Activated T-cell treated with anti-CD3 and anti-CD28 coated beads, Interleukin-2, amount 50 U/mL, for 72 hours (primary cell): ENCODE data around the gene TOR4A. TPM values are rescaled to one million over a fixed set of nuclear protein-coding genes. Genes with fewer than 3 reads are reported as not detected.

Experiments
- ATAC-seq, 2 donors: fragments of 150-1000 bp; cut with Tn5 transposase; replicated peaks in 1 of 2; 2 replicates each; pipeline ENCODE4 v1.10.0; 2021; ENCODE audit warnings: moderate library complexity in 2 of 2, mild to moderate bottlenecking in 1 of 2
- DNase-seq, 2 donors: peaks; one replicate each; pipeline ENCODE4 v3.0.0; 2021 to 2022; ENCODE audit warnings: mixed read lengths in 1 of 2
- H3K27ac Mint-ChIP-seq: one replicate; pipeline ENCODE4 v1.8.0; 2022; ENCODE audit warnings: mild to moderate bottlenecking, moderate library complexity, mixed read lengths
- H3K27me3 Mint-ChIP-seq: one replicate; pipeline ENCODE4 v1.8.0; 2022; ENCODE audit warnings: low read depth, mixed read lengths
- H3K36me3 Mint-ChIP-seq, 2 donors: one replicate each; pipeline ENCODE4 v1.8.0; 2022; ENCODE audit warnings: mixed read lengths in 2 of 2, mild to moderate bottlenecking in 1 of 2; ENCODE audit not compliant: insufficient read depth in 2 of 2
- H3K4me1 Mint-ChIP-seq: one replicate; pipeline ENCODE4 v1.8.0; 2022; ENCODE audit warnings: low read depth, mixed read lengths
- H3K4me3 Mint-ChIP-seq, 2 donors: one replicate each; pipeline ENCODE4 v1.8.0; 2022; ENCODE audit warnings: mild to moderate bottlenecking in 2 of 2, mixed read lengths in 2 of 2, moderate library complexity in 2 of 2
- H3K9me3 Mint-ChIP-seq, 2 donors: one replicate each; pipeline ENCODE4 v1.8.0; 2022; ENCODE audit warnings: mixed read lengths in 2 of 2
- total RNA-seq, 2 donors: library from RNA; stranded (reverse); gene quantifications; one replicate each; pipeline ENCODE4 v1.2.3, GENCODE V29; 2022

Gene TOR4A
- total RNA-seq, 2 donors from 2014 or later, result 4.3 to 8.3 TPM

DNA sequence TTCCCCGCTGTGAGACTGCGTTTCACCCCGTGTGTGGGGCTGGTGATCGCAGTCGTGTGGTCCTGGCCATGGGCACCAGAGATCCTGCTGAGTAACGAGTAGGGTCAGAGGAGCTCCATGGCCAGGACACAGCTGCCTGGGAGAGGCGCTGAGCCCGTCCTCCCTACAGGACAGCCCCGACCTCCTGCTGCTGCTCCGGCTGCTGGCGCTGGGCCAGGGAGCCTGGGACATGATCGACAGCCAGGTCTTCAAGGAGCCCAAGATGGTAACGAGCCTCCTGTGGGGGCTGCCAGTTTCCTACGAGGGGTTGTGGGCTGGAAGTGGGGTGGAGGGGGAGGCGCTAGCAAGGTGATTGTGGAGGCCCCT is 11.4 kb upstream of the TOR4A start:
- Mint-ChIP-seq H3K27ac (no peak overlapping the region), H3K4me1 (peaks cover 13% of the 10 kb centered on the region), H3K4me3 (no peak overlapping the region), H3K36me3 (peaks cover 2 to 11% of the 10 kb centered on the region in 2 donors), H3K27me3 (no peaks in the 10 kb centered on the region), H3K9me3 (no peaks in the 10 kb centered on the region)
- DNase-seq (no peak), ATAC-seq (no peak)

- Mint-ChIP-seq H3K9me3 (no peaks in the 10 kb centered on the region), H3K27ac (no peak overlapping the region), H3K27me3 (no peaks in the 10 kb centered on the region), H3K4me1 (peaks cover 19% of the 10 kb centered on the region), H3K36me3 (peaks cover 2 to 8% of the 10 kb centered on the region in 2 donors), H3K4me3 (no peak overlapping the region)
- ATAC-seq (no peak), DNase-seq (no peak)
These were observed 10.7 kb upstream of the TOR4A start for GRCh38 chr9:137266585-137267453.

DNA sequence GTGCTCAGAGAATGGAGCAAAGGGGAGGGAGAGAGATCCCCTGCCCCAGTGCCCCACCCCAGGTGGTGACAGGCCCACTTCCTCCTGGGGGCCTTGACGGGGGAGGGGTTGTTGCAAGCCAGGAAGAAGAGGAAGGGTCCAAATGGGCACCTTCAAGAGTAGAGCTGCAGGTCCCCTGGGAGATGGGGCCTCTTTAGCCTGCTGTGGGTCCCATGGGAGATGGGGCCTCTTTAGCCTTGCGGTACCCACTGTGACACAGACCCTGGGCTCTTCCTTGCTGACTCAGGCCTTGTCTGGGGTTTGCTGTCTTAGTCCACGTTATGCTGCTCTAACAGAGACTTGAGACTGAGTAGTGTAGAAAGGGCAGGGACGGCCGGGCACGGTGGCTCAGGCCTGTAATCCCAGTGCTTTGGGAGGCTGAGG is 9.6 kb upstream of the TOR4A start:
- Mint-ChIP-seq H3K4me3 (no peak overlapping the region), H3K9me3 (no peaks in the 10 kb centered on the region), H3K27me3 (no peaks in the 10 kb centered on the region), H3K4me1 (peaks cover 19% of the 10 kb centered on the region), H3K36me3 (peaks cover 2 to 6% of the 10 kb centered on the region in 2 donors), H3K27ac (no peak overlapping the region)
- DNase-seq, result no peak
- no peak for ATAC-seq

DNA sequence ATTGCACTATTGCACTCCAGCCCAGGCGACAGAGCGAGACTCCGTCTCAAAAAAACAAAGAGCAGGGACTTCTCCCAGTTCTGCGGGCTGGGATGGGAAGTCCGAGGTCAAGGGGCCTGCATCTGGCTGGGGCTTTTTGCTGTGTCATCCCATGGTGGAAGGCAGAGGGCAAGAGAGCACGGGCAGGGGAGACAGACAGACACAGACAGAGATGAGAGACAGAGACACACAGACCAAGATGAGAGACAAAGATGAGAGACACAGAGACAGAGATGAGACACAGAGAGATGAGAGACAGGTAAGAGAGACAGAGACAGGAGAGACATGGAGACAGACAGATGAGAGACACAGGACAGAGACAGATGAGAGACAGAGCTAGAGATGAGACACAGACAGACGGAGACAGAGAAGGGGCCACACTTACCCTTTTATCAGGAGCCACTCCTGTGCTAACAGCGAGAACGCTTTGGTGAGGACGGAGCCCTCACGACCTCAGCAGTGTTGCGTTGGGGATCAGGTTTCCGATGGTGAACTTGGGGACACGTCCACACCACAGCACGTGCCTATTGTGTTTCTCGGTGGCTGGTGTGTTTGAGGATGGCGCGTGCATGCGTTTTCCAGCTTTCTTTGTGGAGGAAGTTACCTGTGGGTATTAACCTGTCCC is 8.9 kb upstream of the TOR4A start:
- ATAC-seq, result no peak
- Mint-ChIP-seq H3K4me1 (peaks cover 19% of the 10 kb centered on the region), H3K36me3 (peaks cover 2 to 8% of the 10 kb centered on the region in 2 donors), H3K27me3 (no peaks in the 10 kb centered on the region), H3K9me3 (no peaks in the 10 kb centered on the region), H3K4me3 (no peak overlapping the region), H3K27ac (no peak overlapping the region)
- no peak for DNase-seq

DNA sequence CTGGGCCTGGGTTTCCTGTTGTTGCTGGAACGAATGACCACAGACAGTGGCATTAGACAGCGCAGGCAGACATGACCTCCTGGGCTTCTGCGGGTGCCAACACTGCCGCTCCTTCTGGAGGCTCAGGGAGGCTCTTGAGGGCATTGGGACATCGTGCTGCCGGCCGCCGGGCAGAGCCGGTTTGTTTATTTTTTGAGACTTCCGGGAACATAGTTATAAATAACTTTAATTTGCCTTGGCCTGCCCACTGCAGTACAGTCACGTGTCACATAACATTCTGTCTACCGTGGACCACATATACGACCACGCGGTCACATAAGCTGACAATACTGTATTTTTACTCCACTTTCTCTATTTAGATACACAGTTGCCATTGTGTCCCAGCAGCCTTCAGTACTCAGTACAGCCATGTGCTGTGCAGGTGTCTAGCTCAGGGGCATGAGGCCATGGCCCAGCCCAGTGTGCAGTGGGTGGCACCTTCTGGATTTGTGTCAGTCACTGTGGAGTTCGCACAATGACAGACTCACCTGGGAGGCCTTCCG is 8.2 kb upstream of the TOR4A start:
- H3K27me3 Mint-ChIP-seq, result no peaks in the 10 kb centered on the region
- no peak overlapping the region for H3K4me3 Mint-ChIP-seq
- H3K4me1 Mint-ChIP-seq, result peaks cover 19% of the 10 kb centered on the region

GRCh38 chr9:137270929-137271695 is 6.4 kb upstream of the TOR4A start:
- no peaks in the 10 kb centered on the region for H3K27me3 Mint-ChIP-seq
- H3K27ac Mint-ChIP-seq, result no peak overlapping the region
- peaks cover 19% of the 10 kb centered on the region for H3K4me1 Mint-ChIP-seq
- ATAC-seq (peak in 1 of 2 donors; percentile 43), DNase-seq (no peak)
- no peaks in the 10 kb centered on the region for H3K9me3 Mint-ChIP-seq
- peaks cover 2 to 8% of the 10 kb centered on the region in 2 donors for H3K36me3 Mint-ChIP-seq
- no peak overlapping the region for H3K4me3 Mint-ChIP-seq

More for the DNA sequence above, 8.2 kb upstream of the TOR4A start:
- Mint-ChIP-seq H3K9me3 (no peaks in the 10 kb centered on the region), H3K36me3 (peaks cover 2 to 8% of the 10 kb centered on the region in 2 donors), H3K27ac (no peak overlapping the region)
- no peak for ATAC-seq
- no peak for DNase-seq

DNA sequence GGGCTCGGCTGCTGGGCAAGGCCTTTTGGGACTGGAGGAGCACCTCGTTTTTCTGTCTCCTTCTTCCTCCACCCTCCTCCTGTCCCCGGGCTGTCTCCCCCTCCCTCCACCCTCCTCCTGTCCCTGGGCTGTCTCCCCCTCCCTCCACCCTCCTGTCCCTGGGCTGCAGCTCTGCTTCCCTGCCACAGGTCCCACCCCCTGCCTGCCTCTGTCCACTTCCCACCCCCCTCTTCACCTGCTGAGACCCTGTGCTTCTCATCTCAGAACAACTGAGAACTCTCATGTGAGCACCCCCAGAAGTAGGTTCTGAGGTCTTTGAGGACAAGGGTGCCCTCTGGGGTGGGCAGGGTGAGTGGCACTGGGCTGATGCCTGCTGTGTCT is 5.8 kb upstream of the TOR4A start:
- Mint-ChIP-seq H3K27me3 (no peaks in the 10 kb centered on the region), H3K36me3 (peaks cover 2 to 8% of the 10 kb centered on the region in 2 donors), H3K9me3 (no peaks in the 10 kb centered on the region), H3K4me1 (peaks cover 21% of the 10 kb centered on the region), H3K4me3 (no peak overlapping the region), H3K27ac (no peak overlapping the region)
- DNase-seq (no peak), ATAC-seq (no peak)

DNA sequence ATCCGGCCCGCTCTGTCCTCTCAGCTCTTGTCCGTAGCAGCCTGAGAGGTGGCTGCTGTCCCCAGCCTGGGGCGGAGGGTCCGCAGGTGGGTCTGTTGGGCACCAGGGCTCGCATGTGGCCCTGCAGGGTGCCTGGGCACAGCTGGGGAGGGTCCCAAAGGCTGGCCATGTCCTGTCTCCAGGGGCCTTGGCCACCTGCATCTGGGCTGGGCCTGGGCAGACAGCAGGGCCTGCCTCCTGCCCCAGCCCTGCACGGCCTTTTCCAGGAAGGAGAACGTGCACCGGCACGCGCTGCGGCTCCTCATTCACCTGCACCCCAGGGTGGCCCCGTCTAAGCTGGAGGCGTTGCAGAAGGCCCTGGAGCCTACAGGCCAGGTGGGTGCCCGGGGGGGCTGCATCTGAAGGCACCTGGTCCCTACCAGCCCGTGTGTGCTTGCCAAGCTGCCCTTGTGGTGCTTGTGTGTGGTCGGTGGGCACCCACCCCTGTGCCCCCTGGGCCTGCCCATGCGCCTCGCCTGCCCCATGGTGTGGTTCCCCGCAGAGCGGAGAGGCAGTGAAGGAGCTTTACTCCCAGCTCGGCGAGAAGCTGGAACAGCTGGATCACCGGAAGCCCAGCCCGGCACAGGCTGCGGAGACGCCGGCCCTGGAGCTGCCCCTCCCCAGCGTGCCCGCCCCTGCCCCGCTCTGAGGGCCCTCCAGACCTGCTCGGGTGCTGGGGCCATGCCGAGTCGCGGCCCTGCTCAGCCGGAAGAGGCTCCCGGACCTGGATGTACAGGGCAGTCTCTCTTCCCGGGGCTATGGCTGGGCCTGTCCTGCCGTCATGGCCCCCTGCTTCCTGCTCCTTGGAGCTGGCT is 5.1 kb upstream of the TOR4A start:
- Mint-ChIP-seq H3K27me3 (no peaks in the 10 kb centered on the region), H3K4me3 (no peak overlapping the region), H3K36me3 (peaks cover 2 to 8% of the 10 kb centered on the region in 2 donors), H3K9me3 (no peaks in the 10 kb centered on the region), H3K27ac (no peak overlapping the region), H3K4me1 (peaks cover 28% of the 10 kb centered on the region)
- ATAC-seq, result no peak
- DNase-seq, result no peak

- H3K27ac Mint-ChIP-seq, result no peak overlapping the region
- no peaks in the 10 kb centered on the region for H3K27me3 Mint-ChIP-seq
- no peak overlapping the region for H3K4me3 Mint-ChIP-seq
- ATAC-seq (no peak), DNase-seq (no peak)
- H3K4me1 Mint-ChIP-seq, result peaks cover 31% of the 10 kb centered on the region
- H3K36me3 Mint-ChIP-seq, result peaks cover 2 to 8% of the 10 kb centered on the region in 2 donors
- H3K9me3 Mint-ChIP-seq, result no peaks in the 10 kb centered on the region
These were observed 4.4 kb upstream of the TOR4A start for GRCh38 chr9:137273095-137273490.

DNA sequence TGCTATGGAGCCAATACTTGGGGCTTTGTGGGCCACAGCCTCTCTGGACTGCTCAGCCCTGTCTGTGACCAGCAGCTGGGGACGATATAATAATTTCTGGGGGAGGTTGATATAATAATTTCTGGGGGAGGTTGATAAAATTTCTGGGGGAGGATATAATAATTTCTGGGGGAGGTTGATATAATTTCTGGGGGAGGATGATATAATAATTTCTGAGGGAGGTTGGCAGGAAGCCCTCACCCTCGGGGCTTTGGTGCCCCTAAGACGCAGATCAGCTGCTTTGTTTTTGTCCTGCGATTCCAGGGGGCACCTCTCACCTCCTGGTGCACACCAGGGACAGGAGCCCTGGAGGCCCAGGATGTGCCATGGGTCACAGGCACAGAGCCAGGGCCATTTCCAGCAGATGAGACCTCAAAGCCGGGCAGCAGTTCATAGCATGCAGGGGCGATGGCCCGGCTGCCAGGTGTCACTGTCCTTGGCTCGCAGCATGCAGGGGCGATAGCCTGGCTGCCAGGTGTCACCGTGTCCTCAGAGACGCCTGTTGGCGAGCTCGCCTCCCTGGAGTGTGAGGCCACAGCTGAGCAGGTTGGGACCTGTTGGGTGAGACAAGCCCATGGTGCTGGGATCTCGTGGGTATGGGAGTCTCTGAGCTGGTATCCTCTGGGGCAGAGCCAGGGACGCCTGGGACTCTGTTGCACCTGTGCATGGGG is 3.8 kb upstream of the TOR4A start:
- Mint-ChIP-seq H3K9me3 (no peaks in the 10 kb centered on the region), H3K27me3 (no peaks in the 10 kb centered on the region), H3K36me3 (peaks cover 0 to 8% of the 10 kb centered on the region in 2 donors), H3K27ac (no peak overlapping the region), H3K4me3 (no peak overlapping the region), H3K4me1 (peaks cover 31% of the 10 kb centered on the region)
- no peak for ATAC-seq
- DNase-seq, result no peak

DNA sequence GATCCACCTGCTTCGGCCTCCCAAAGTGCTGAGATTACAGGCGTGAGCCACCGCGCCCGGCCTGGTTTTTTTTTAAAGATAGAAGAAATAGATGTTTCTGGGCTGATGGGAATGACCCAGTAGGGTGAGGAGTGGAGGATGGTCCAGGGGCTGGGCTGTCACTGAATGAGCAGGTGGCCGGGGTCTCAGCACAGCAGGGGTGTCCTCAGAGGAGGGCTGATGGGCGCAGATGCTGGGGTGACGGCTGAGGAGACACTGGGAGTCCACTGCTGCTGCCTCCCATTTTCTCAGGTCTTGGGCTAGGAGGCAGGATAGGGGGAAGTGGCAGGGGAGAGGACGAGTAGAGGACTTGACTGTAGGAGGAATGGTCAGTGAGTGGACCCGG is 2.3 kb upstream of the TOR4A start:
- no peaks in the 10 kb centered on the region for H3K9me3 Mint-ChIP-seq
- ATAC-seq (no peak), DNase-seq (no peak)
- no peak overlapping the region for H3K4me3 Mint-ChIP-seq
- no peaks in the 10 kb centered on the region for H3K27me3 Mint-ChIP-seq
- no peak overlapping the region for H3K27ac Mint-ChIP-seq
- H3K36me3 Mint-ChIP-seq, result peaks cover 0 to 2% of the 10 kb centered on the region in 2 donors
- H3K4me1 Mint-ChIP-seq, result peaks cover 23% of the 10 kb centered on the region
